ENCODE measurements around the gene WWC1. TPM values are rescaled to one million over a fixed set of nuclear protein-coding genes. Genes with fewer than 3 reads are reported as not detected.

Gene WWC1
- total RNA-seq, 1 experiment from 2014 or later, result not detected

- no peaks in the 10 kb centered on the region for H3K27me3 ChIP-seq (ENCODE audit: low read length)
- H4K20me1 ChIP-seq (ENCODE audit: insufficient read depth, low read depth, low read length), result no peaks in the 10 kb centered on the region
- no peaks in the 10 kb centered on the region for H3K9me3 ChIP-seq (ENCODE audit: low read length)
- H3K9me2 ChIP-seq (replicated peaks; ENCODE audit: insufficient read depth, low read length), result no peaks in the 10 kb centered on the region
- no peaks in the 10 kb centered on the region for H3K4me1 ChIP-seq (ENCODE audit: low read length)
- H3K36me3 ChIP-seq (ENCODE audit: insufficient read depth, low read length), result no peaks in the 10 kb centered on the region
- no peaks in the 10 kb centered on the region for H3K79me2 ChIP-seq (ENCODE audit: low read length)
- H3K9ac ChIP-seq (ENCODE audit: low read length), result no peak overlapping the region
- no peak overlapping the region for H3K4me3 ChIP-seq (ENCODE audit: low read length)
- H3K4me2 ChIP-seq (ENCODE audit: low read depth, low read length, poor library complexity, severe bottlenecking), result no peak overlapping the region
- H2AFZ ChIP-seq (ENCODE audit: low read length), result no peak overlapping the region
- no peak overlapping the region for H3K27ac ChIP-seq (ENCODE audit: low read length)
- no peak for DNase-seq
Observed at GRCh38 chr5:168360521-168361285, 69.3 kb downstream of the WWC1 start.

- Histone ChIP-seq H3K79me2 (ENCODE audit: low read length) (no peaks in the 10 kb centered on the region), H4K20me1 (ENCODE audit: insufficient read depth, low read depth, low read length) (no peaks in the 10 kb centered on the region), H3K9me2 (replicated peaks; ENCODE audit: insufficient read depth, low read length) (no peaks in the 10 kb centered on the region), H3K9me3 (ENCODE audit: low read length) (no peaks in the 10 kb centered on the region), H3K4me1 (ENCODE audit: low read length) (no peaks in the 10 kb centered on the region), H3K27ac (ENCODE audit: low read length) (no peak overlapping the region), H2AFZ (ENCODE audit: low read length) (no peak overlapping the region), H3K36me3 (ENCODE audit: insufficient read depth, low read length) (no peaks in the 10 kb centered on the region), H3K4me2 (ENCODE audit: low read depth, low read length, poor library complexity, severe bottlenecking) (no peak overlapping the region), H3K9ac (ENCODE audit: low read length) (no peak overlapping the region), H3K4me3 (ENCODE audit: low read length) (no peak overlapping the region), H3K27me3 (ENCODE audit: low read length) (no peaks in the 10 kb centered on the region)
- no peak for DNase-seq
Observed at GRCh38 chr5:168362097-168362885, 70.8 kb downstream of the WWC1 start.

- Histone ChIP-seq H3K27ac (ENCODE audit: low read length) (no peak overlapping the region), H3K4me1 (ENCODE audit: low read length) (no peaks in the 10 kb centered on the region), H3K4me2 (ENCODE audit: low read depth, low read length, poor library complexity, severe bottlenecking) (no peak overlapping the region), H4K20me1 (ENCODE audit: insufficient read depth, low read depth, low read length) (no peaks in the 10 kb centered on the region), H2AFZ (ENCODE audit: low read length) (no peak overlapping the region), H3K36me3 (ENCODE audit: insufficient read depth, low read length) (no peaks in the 10 kb centered on the region), H3K9ac (ENCODE audit: low read length) (no peak overlapping the region), H3K9me3 (ENCODE audit: low read length) (no peaks in the 10 kb centered on the region), H3K79me2 (ENCODE audit: low read length) (no peaks in the 10 kb centered on the region), H3K27me3 (ENCODE audit: low read length) (no peaks in the 10 kb centered on the region), H3K4me3 (ENCODE audit: low read length) (no peak overlapping the region), H3K9me2 (replicated peaks; ENCODE audit: insufficient read depth, low read length) (no peaks in the 10 kb centered on the region)
- DNase-seq, result no peak
Observed at GRCh38 chr5:168364151-168364661, 72.8 kb downstream of the WWC1 start.

- Histone ChIP-seq H3K9me2 (replicated peaks; ENCODE audit: insufficient read depth, low read length) (no peaks in the 10 kb centered on the region), H3K9me3 (ENCODE audit: low read length) (no peaks in the 10 kb centered on the region), H3K4me3 (ENCODE audit: low read length) (no peak overlapping the region), H3K9ac (ENCODE audit: low read length) (no peak overlapping the region), H3K27ac (ENCODE audit: low read length) (no peak overlapping the region), H3K36me3 (ENCODE audit: insufficient read depth, low read length) (no peaks in the 10 kb centered on the region), H3K27me3 (ENCODE audit: low read length) (no peaks in the 10 kb centered on the region), H2AFZ (ENCODE audit: low read length) (no peak overlapping the region), H3K4me1 (ENCODE audit: low read length) (no peaks in the 10 kb centered on the region), H4K20me1 (ENCODE audit: insufficient read depth, low read depth, low read length) (no peaks in the 10 kb centered on the region), H3K79me2 (ENCODE audit: low read length) (no peaks in the 10 kb centered on the region), H3K4me2 (ENCODE audit: low read depth, low read length, poor library complexity, severe bottlenecking) (no peak overlapping the region)
- no peak for DNase-seq
Observed at GRCh38 chr5:168364750-168365550, 73.5 kb downstream of the WWC1 start.

- DNase-seq, result no peak
- H3K4me1 ChIP-seq (ENCODE audit: low read length), result no peaks in the 10 kb centered on the region
- no peaks in the 10 kb centered on the region for H3K9me3 ChIP-seq (ENCODE audit: low read length)
- no peaks in the 10 kb centered on the region for H3K36me3 ChIP-seq (ENCODE audit: insufficient read depth, low read length)
- no peak overlapping the region for H3K27ac ChIP-seq (ENCODE audit: low read length)
- H4K20me1 ChIP-seq (ENCODE audit: insufficient read depth, low read depth, low read length), result no peaks in the 10 kb centered on the region
- H2AFZ ChIP-seq (ENCODE audit: low read length), result no peak overlapping the region
- no peaks in the 10 kb centered on the region for H3K79me2 ChIP-seq (ENCODE audit: low read length)
- H3K4me3 ChIP-seq (ENCODE audit: low read length), result no peak overlapping the region
- H3K9ac ChIP-seq (ENCODE audit: low read length), result no peak overlapping the region
- no peak overlapping the region for H3K4me2 ChIP-seq (ENCODE audit: low read depth, low read length, poor library complexity, severe bottlenecking)
- H3K9me2 ChIP-seq (replicated peaks; ENCODE audit: insufficient read depth, low read length), result no peaks in the 10 kb centered on the region
- no peaks in the 10 kb centered on the region for H3K27me3 ChIP-seq (ENCODE audit: low read length)
Observed at GRCh38 chr5:168365581-168366081, 74.2 kb downstream of the WWC1 start.

GRCh38 chr5:168366116-168366515 lies 74.7 kb downstream of the WWC1 start:
- Histone ChIP-seq H3K4me3 (ENCODE audit: low read length) (no peak overlapping the region), H3K4me1 (ENCODE audit: low read length) (no peaks in the 10 kb centered on the region), H3K4me2 (ENCODE audit: low read depth, low read length, poor library complexity, severe bottlenecking) (no peak overlapping the region), H3K9ac (ENCODE audit: low read length) (no peak overlapping the region), H3K79me2 (ENCODE audit: low read length) (no peaks in the 10 kb centered on the region), H3K9me2 (replicated peaks; ENCODE audit: insufficient read depth, low read length) (no peaks in the 10 kb centered on the region), H3K27ac (ENCODE audit: low read length) (no peak overlapping the region), H3K27me3 (ENCODE audit: low read length) (no peaks in the 10 kb centered on the region), H3K36me3 (ENCODE audit: insufficient read depth, low read length) (no peaks in the 10 kb centered on the region), H2AFZ (ENCODE audit: low read length) (no peak overlapping the region), H3K9me3 (ENCODE audit: low read length) (no peaks in the 10 kb centered on the region), H4K20me1 (ENCODE audit: insufficient read depth, low read depth, low read length) (no peaks in the 10 kb centered on the region)
- DNase-seq, result no peak

GRCh38 chr5:168368854-168369253 lies 77.4 kb downstream of the WWC1 start:
- no peak overlapping the region for H3K27ac ChIP-seq (ENCODE audit: low read length)
- no peaks in the 10 kb centered on the region for H4K20me1 ChIP-seq (ENCODE audit: insufficient read depth, low read depth, low read length)
- H3K36me3 ChIP-seq (ENCODE audit: insufficient read depth, low read length), result no peaks in the 10 kb centered on the region
- H3K4me2 ChIP-seq (ENCODE audit: low read depth, low read length, poor library complexity, severe bottlenecking), result no peak overlapping the region
- no peak overlapping the region for H2AFZ ChIP-seq (ENCODE audit: low read length)
- no peaks in the 10 kb centered on the region for H3K27me3 ChIP-seq (ENCODE audit: low read length)
- no peaks in the 10 kb centered on the region for H3K79me2 ChIP-seq (ENCODE audit: low read length)
- no peak overlapping the region for H3K9ac ChIP-seq (ENCODE audit: low read length)
- H3K4me3 ChIP-seq (ENCODE audit: low read length), result no peak overlapping the region
- no peaks in the 10 kb centered on the region for H3K4me1 ChIP-seq (ENCODE audit: low read length)
- DNase-seq, result no peak
- H3K9me3 ChIP-seq (ENCODE audit: low read length), result no peaks in the 10 kb centered on the region
- H3K9me2 ChIP-seq (replicated peaks; ENCODE audit: insufficient read depth, low read length), result no peaks in the 10 kb centered on the region

GRCh38 chr5:168370831-168371230 lies 79.4 kb downstream of the WWC1 start:
- Histone ChIP-seq H3K4me3 (ENCODE audit: low read length) (no peak overlapping the region), H3K9me2 (replicated peaks; ENCODE audit: insufficient read depth, low read length) (no peaks in the 10 kb centered on the region), H2AFZ (ENCODE audit: low read length) (no peak overlapping the region), H3K4me2 (ENCODE audit: low read depth, low read length, poor library complexity, severe bottlenecking) (no peak overlapping the region), H3K79me2 (ENCODE audit: low read length) (no peaks in the 10 kb centered on the region), H3K9me3 (ENCODE audit: low read length) (no peaks in the 10 kb centered on the region), H3K27me3 (ENCODE audit: low read length) (no peaks in the 10 kb centered on the region), H4K20me1 (ENCODE audit: insufficient read depth, low read depth, low read length) (no peaks in the 10 kb centered on the region), H3K36me3 (ENCODE audit: insufficient read depth, low read length) (no peaks in the 10 kb centered on the region), H3K4me1 (ENCODE audit: low read length) (no peaks in the 10 kb centered on the region), H3K9ac (ENCODE audit: low read length) (no peak overlapping the region), H3K27ac (ENCODE audit: low read length) (no peak overlapping the region)
- DNase-seq, result no peak
